Measurements from ENCODE around the gene EBLN1.

The EBLN1 gene

GRCh38 chr10:22217842-22218241 is at the start of gene EBLN1:
TSS of gene EBLN1 (minus strand) at chr10:22218015. CDS start at chr10:22209983, 8,032 bp downstream.
- FAIRE-seq = no peak
- TF ChIP-seq POLR2A (IDR thresholded peaks at IDR 0.05; ENCODE audit: low read depth, low read length) = no peak
- DNase-seq (ENCODE audit: insufficient read length, low spot score) = no peak

- FAIRE-seq = no peak
- no peak for DNase-seq (ENCODE audit: insufficient read length, low spot score)
Observed at GRCh38 chr10:22265839-22266537, 48.2 kb upstream of the EBLN1 start.

GRCh38 chr10:22263106-22263505 is 45.3 kb upstream of the EBLN1 start:
- DNase-seq (ENCODE audit: insufficient read length, low spot score) (no peak), FAIRE-seq (no peak)
- no peak for TF ChIP-seq POLR2A (IDR thresholded peaks at IDR 0.05; ENCODE audit: low read depth, low read length)

More at GRCh38 chr10:22265839-22266537, 48.2 kb upstream of the EBLN1 start:
- no peak for TF ChIP-seq POLR2A (IDR thresholded peaks at IDR 0.05; ENCODE audit: low read depth, low read length)

GRCh38 chr10:22259280-22259679 is 41.5 kb upstream of the EBLN1 start:
- DNase-seq (ENCODE audit: insufficient read length, low spot score) (no peak), FAIRE-seq (no peak)
- no peak for TF ChIP-seq POLR2A (IDR thresholded peaks at IDR 0.05; ENCODE audit: low read depth, low read length)

DNA sequence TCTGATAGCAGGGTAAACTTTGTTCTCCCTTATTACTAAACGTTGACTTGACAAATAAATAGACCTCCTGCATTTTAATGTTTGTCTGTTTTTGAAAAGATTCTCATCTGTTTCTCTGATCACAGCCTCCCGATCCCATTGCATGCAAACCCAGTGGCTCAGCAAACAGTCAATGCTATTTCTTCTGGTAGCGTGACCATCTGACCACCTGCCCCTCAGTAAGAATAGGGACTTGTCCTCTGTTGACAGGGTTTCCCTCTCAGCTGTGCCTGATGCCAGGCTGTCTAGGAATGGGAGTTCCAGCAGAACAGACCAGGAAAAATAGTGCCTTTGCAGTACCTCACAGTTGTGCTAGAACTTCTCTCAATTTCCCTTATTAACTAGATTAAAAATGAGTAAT is 40.7 kb upstream of the EBLN1 start:
- no peak for TF ChIP-seq POLR2A (IDR thresholded peaks at IDR 0.05; ENCODE audit: low read depth, low read length)
- no peak for DNase-seq (ENCODE audit: insufficient read length, low spot score)

GRCh38 chr10:22253580-22253882 is 35.7 kb upstream of the EBLN1 start:
- DNase-seq (ENCODE audit: insufficient read length, low spot score) (no peak), FAIRE-seq (no peak)
- no peak for TF ChIP-seq POLR2A (IDR thresholded peaks at IDR 0.05; ENCODE audit: low read depth, low read length)

More for the DNA sequence above, 40.7 kb upstream of the EBLN1 start:
- FAIRE-seq = no peak

GRCh38 chr10:22252801-22253579 is 35.2 kb upstream of the EBLN1 start:
- no peak for DNase-seq (ENCODE audit: insufficient read length, low spot score)
- no peak for FAIRE-seq
- TF ChIP-seq POLR2A (IDR thresholded peaks at IDR 0.05; ENCODE audit: low read depth, low read length) = no peak

DNA sequence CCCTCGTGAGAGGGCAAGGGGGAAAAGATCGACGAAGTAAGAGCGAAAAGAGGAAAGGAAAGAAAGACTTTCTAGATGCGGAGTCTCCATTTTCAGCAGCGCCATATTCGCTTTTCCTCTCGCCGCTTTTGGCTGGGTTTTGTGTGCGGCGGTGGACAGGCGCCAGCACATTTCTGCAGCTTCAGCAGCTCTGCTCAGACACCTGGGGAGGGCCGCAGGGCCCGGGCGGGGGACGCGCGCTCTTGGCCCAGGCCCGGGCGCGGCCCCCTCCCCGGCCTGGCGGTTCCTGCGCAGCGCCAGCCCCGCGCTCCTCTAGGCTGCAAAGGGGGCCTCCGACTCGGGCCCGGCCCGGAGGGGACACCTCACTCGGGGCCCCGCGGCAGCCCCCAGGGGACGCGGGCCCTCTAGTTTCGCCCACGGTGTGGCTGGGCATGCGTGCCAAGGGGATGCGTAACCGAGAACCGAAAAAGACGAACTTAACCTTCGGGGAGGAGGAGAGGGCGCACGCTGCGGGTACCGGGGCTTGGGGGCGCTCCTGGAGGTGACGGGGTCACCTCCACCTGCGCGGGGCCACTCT is 34.5 kb upstream of the EBLN1 start:
- no peak for DNase-seq (ENCODE audit: insufficient read length, low spot score)
- TF ChIP-seq POLR2A (IDR thresholded peaks at IDR 0.05; ENCODE audit: low read depth, low read length) = no peak

GRCh38 chr10:22251751-22252223 is 34.0 kb upstream of the EBLN1 start:
- TF ChIP-seq POLR2A (IDR thresholded peaks at IDR 0.05; ENCODE audit: low read depth, low read length) = no peak
- FAIRE-seq (no peak), DNase-seq (ENCODE audit: insufficient read length, low spot score) (no peak)

More for the DNA sequence above, 34.5 kb upstream of the EBLN1 start:
- no peak for FAIRE-seq

DNA sequence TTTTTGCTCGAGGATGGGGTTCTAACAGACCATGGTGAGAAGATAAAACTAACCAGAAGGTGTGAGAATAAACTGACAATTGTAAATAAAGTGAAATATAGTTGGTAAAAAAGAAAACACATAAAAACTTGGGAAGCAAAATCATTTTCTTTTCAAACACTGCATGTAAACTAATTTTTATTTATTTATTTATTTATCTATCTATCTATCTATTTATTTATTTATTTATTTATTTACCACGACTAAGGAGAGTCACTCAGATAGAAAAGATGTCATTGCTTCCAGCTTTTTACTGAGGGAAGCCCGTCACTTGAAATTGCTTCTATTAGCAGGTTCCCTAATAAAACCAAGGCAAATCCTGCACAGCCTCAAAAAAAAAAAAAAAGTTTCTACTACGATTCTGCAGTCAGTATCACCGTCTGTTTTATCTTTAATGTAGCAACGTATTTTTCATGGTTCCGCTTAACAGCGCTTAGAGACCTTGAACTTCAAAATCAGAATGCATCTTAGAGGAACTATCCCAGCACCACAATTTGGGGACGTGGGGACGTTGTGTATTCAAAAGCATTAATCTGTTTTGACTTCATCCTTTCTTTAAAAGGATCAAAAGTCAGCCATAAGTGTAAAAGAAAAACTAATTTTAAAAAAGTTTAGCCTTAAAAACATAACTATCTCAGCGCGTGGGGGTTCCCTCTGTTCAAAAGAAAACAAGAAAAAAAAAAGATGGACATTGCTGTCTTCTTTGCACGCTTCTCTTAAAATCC is 33.3 kb upstream of the EBLN1 start:
- no peak for TF ChIP-seq POLR2A (IDR thresholded peaks at IDR 0.05; ENCODE audit: low read depth, low read length)
- no peak for DNase-seq (ENCODE audit: insufficient read length, low spot score)
- peak; percentile 38 for FAIRE-seq

DNA sequence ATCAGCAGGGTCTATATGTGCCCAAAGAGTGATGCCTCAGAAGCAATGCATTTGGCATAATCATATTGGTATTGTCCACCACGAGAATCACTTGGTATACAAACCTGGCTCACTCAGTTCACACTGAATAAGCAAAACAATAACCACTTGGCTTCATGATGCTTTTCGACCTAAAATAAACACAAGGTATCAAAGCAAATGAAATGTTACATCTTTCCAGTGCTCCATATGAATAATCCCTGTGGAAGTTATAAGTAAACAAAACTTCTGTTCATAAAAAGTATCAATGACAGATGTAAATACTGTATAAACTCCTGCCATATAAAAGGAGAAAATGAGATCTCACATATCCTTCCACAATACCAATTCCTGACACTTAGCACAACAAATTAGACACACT is 29.8 kb upstream of the EBLN1 start:
- no peak for DNase-seq (ENCODE audit: insufficient read length, low spot score)
- FAIRE-seq = peak; percentile 38
- no peak for TF ChIP-seq POLR2A (IDR thresholded peaks at IDR 0.05; ENCODE audit: low read depth, low read length)

GRCh38 chr10:22246680-22247391 is 29.0 kb upstream of the EBLN1 start:
- no peak for TF ChIP-seq POLR2A (IDR thresholded peaks at IDR 0.05; ENCODE audit: low read depth, low read length)
- FAIRE-seq (peak; percentile 97), DNase-seq (ENCODE audit: insufficient read length, low spot score) (peak; percentile 35)

GRCh38 chr10:22245567-22245966 is 27.8 kb upstream of the EBLN1 start:
- FAIRE-seq = peak; percentile 96
- peak; percentile 30 for DNase-seq (ENCODE audit: insufficient read length, low spot score)
- no peak for TF ChIP-seq POLR2A (IDR thresholded peaks at IDR 0.05; ENCODE audit: low read depth, low read length)

Data from H54 (cell line).